Heart left ventricle (tissue), 16 donors: Measurements from ENCODE around the gene PPP1R12C. TPM values are rescaled to one million over a fixed set of nuclear protein-coding genes. Genes with fewer than 3 reads are reported as not detected.

Experiments used
- ATAC-seq, 4 donors: fragments of 200-7000 bp; cut with Tn5 transposase; one replicate each; pipeline ENCODE4 v1.9.1; 2020 to 2022; ENCODE audit warnings: moderate library complexity in 4 of 4, mild to moderate bottlenecking in 3 of 4, moderate number of reproducible peaks in 1 of 4
- DNase-seq, 5 donors: peaks; one replicate each; pipeline ENCODE4 v3.0.0-alpha.2; 2020
- H3K27ac ChIP-seq, 12 donors: fragments of 200-600 bp; sonication (generic) in 4 of 12; one replicate each; pipeline versions ENCODE4 v1.5.0 to v1.8.0; 2016 to 2022; ENCODE audit warnings: mild to moderate bottlenecking in 2 of 12
- H3K27me3 ChIP-seq, 9 donors: fragments of 200-600 bp; sonication (generic) in 2 of 9; one replicate each; pipeline versions ENCODE4 v1.5.1 to v1.8.0; 2016 to 2022; ENCODE audit warnings: mild to moderate bottlenecking in 3 of 9
- H3K36me3 ChIP-seq, 9 donors: fragments of 200-600 bp; sonication (generic) in 2 of 9; one replicate each; pipeline versions ENCODE4 v1.5.0 to v1.8.0; 2018 to 2022; ENCODE audit warnings: mild to moderate bottlenecking in 2 of 9
- H3K4me1 ChIP-seq, 12 donors: fragments of 200-600 bp; sonication (generic) in 4 of 12; one replicate each; pipeline versions ENCODE4 v1.5.0 to v1.8.0; 2016 to 2022; ENCODE audit warnings: mild to moderate bottlenecking in 3 of 12
- H3K4me3 ChIP-seq, 12 donors: fragments of 200-600 bp; sonication (generic) in 4 of 12; one replicate each; pipeline versions ENCODE4 v1.5.0 to v1.8.0; 2017 to 2022; ENCODE audit warnings: mild to moderate bottlenecking in 9 of 12, moderate library complexity in 4 of 12
- H3K9me3 ChIP-seq, 12 donors: fragments of 200-600 bp; sonication (generic) in 4 of 12; one replicate each; pipeline versions ENCODE4 v1.5.0 to v1.8.0; 2016 to 2022; ENCODE audit warnings: mild to moderate bottlenecking in 1 of 12
- CTCF ChIP-seq, 12 donors: fragments of 200-600 bp; sonication (generic) in 4 of 12; IDR thresholded peaks; one replicate each; pipeline versions ENCODE4 v1.5.0 to v1.8.0; 2018 to 2022; ENCODE audit warnings: antibody characterized with exemption in 12 of 12, mild to moderate bottlenecking in 5 of 12
- POLR2A ChIP-seq, 2 donors: fragments of 450-650 bp; IDR thresholded peaks; one replicate each; pipeline ENCODE4 v1.6.1; 2017; ENCODE audit warnings: antibody characterized with exemption in 2 of 2, mild to moderate bottlenecking in 2 of 2, moderate library complexity in 2 of 2
- WGBS, 4 donors: extraction: QIAGEN DNeasy Blood & Tissue Kit in 2 of 4; methylation state at CpG; one replicate each; pipeline versions ENCODE4 v1.1.5 to v1.1.7; 2013 to 2018; 5-methylcytosine and 5-hydroxymethylcytosine counted together
- intact Hi-C, 10 donors: fragments of 100-400 bp; cut with DNase I; formaldehyde crosslinking; loops; one replicate each; pipeline versions ENCODE4 v1.11.1 to v1.14.2; 2022
- polyA plus RNA-seq, 2 donors: library from polyadenylated mRNA; stranded (reverse); fragments of 200-250 nt; gene quantifications; one replicate each; pipeline ENCODE4 v1.2.3, GENCODE V29; 2013
- total RNA-seq, 9 donors: library from RNA; depleted of rRNA in 2 of 9; stranded (reverse); fragments of >200 nt in 2 of 9; fragmentation: NEBNext Ultra II Directional in 3 of 9; extraction: Animal tissue kit (Norgen Biotek cat#: 25700) in 3 of 9; gene quantifications; one replicate each; pipeline versions ENCODE4 v1.1.0 to v1.2.4, GENCODE V29; 2016 to 2023
- donor health status: ischemic (EF 13 %, LVEDD 7.1; RV severe dilation, severe dysfunction).
- donor health status: healthy with polysubstance abuse.
- donor health status: DM: no; HTN: yes; CAD: no.
- donor health status: DM: no; HTN: no; CAD: no.
- donor health status: ischemic (EF 25% LVEDD 6.9; RV normal size, moderate dysfunction).
- donor health status: ischemic (EF 25% LVEDD 5.7; RV mildly dilated, moderate dysfunction).
- donor health status: healthy.
- donor health status: DM: yes; HTN: yes; CAD: no.
- donor health status: ischemic (EF 35%, LVEDD 5.7; RV mildly dilated, moderate dysfunction).
- donor health status: nonischemic (EF 11% LVEDD 7.7; RV severe dilation, severe dysfunction).
- donor health status: DM: yes; HTN: yes; CAD: no.
- donor health status: PGD.
- donor health status: ischemic (EF 29% LVEDD 5.4; RV normal size, mild dysfunction).
- donor health status: nonischemic (EF 23%, LVEDD 6.1; RV moderate dilation, normal function).

The PPP1R12C gene
- total and polyA plus RNA-seq, 11 donors: 116 to 324 (median 209) TPM

- H3K4me1 ChIP-seq: peaks cover 0 to 36% (median 2%) of the 10 kb centered on the region in 12 donors
- peak overlapping the region in 2 of 12 donors; percentile 30 to 33 for H3K27ac ChIP-seq
- peaks cover 4 to 71% (median 32%) of the 10 kb centered on the region in 9 donors for H3K27me3 ChIP-seq
- intact Hi-C loops: loop anchor here in 3 of 10 donors (10.0 kb wide), 3 partner anchors 269 to 459 kb away; partner anchors contain the start of genes ZNF524 (in 1 of the 3) and ZNF865 (in 1 of the 3)
- H3K4me3 ChIP-seq: peak overlapping the region in 2 of 12 donors; percentile 7 to 20
- H3K36me3 ChIP-seq: peaks cover 0 to 26% (median 0%) of the 10 kb centered on the region in 9 donors
- DNase-seq (peak in 2 of 5 donors; percentile 28 to 51), ATAC-seq (peak in 1 of 4 donors; percentile 1)
- TF ChIP-seq CTCF (IDR thresholded peaks at IDR 0.05): peak in 10 of 12 donors; percentile 20 to 46 (median 34)
- TF ChIP-seq POLR2A (IDR thresholded peaks at IDR 0.05): no peak
- 4 to 8% (median 6%) methylated on average over 18 to 40 of the region's 41 CpGs for WGBS, 4 donors
- no peaks in the 10 kb centered on the region for H3K9me3 ChIP-seq
Observed at GRCh38 chr19:55146078-55146704, 28.8 kb upstream of the PPP1R12C start.

- H3K27me3 ChIP-seq: peaks cover 4 to 80% (median 32%) of the 10 kb centered on the region in 9 donors
- 26 to 35% (median 28%) methylated on average over 3 of the region's 3 CpGs for WGBS, 4 donors
- ATAC-seq (no peak), DNase-seq (no peak)
- H3K27ac ChIP-seq: no peak overlapping the region
- intact Hi-C loops: loop anchor here in 3 of 10 donors (10.0 kb wide), 3 partner anchors 270 to 460 kb away; partner anchors contain the start of genes ZNF524 (in 1 of the 3) and ZNF865 (in 1 of the 3)
- peak overlapping the region in 1 of 12 donors; percentile 8 for H3K4me3 ChIP-seq
- H3K9me3 ChIP-seq: no peaks in the 10 kb centered on the region
- peaks cover 0 to 30% (median 3%) of the 10 kb centered on the region in 12 donors for H3K4me1 ChIP-seq
- TF ChIP-seq POLR2A (IDR thresholded peaks at IDR 0.05): no peak
- TF ChIP-seq CTCF (IDR thresholded peaks at IDR 0.05): no peak
- peaks cover 0 to 26% (median 0%) of the 10 kb centered on the region in 9 donors for H3K36me3 ChIP-seq
Observed at GRCh38 chr19:55145232-55145631, 27.8 kb upstream of the PPP1R12C start.

- Histone ChIP-seq H3K27ac (peak overlapping the region in 2 of 12 donors; percentile 20 to 50), H3K4me1 (peaks cover 0 to 16% (median 3%) of the 10 kb centered on the region in 12 donors), H3K27me3 (peaks cover 4 to 87% (median 34%) of the 10 kb centered on the region in 9 donors), H3K9me3 (no peaks in the 10 kb centered on the region), H3K36me3 (peaks cover 0 to 48% (median 2%) of the 10 kb centered on the region in 9 donors), H3K4me3 (no peak overlapping the region)
- 24 to 32% (median 27%) methylated on average over 21 of the region's 21 CpGs for WGBS, 4 donors
- ATAC-seq: peak in 1 of 4 donors; percentile 13
- TF ChIP-seq CTCF (IDR thresholded peaks at IDR 0.05) (no peak), POLR2A (IDR thresholded peaks at IDR 0.05) (no peak)
- DNase-seq: no peak
- intact Hi-C loops: loop anchor here (1.0 to 10.0 kb wide), 10 partner anchors 273 to 463 kb away; partner anchors contain the start of genes ZNF524 (in 1 of the 10) and ZNF865 (in 1 of the 10)
Observed at GRCh38 chr19:55141696-55142095, 24.3 kb upstream of the PPP1R12C start.

- no peak overlapping the region for H3K27ac ChIP-seq
- DNase-seq (no peak), ATAC-seq (no peak)
- H3K9me3 ChIP-seq: no peaks in the 10 kb centered on the region
- TF ChIP-seq POLR2A (IDR thresholded peaks at IDR 0.05) (no peak), CTCF (IDR thresholded peaks at IDR 0.05) (no peak)
- intact Hi-C loops: loop anchor here in 1 of 10 donors (10.0 kb wide), 1 partner anchor 367 kb away; no protein-coding TSS in a partner anchor
- peaks cover 0 to 10% (median 1%) of the 10 kb centered on the region in 12 donors for H3K4me1 ChIP-seq
- 46 to 63% (median 55%) methylated on average over 9 of the region's 9 CpGs for WGBS, 4 donors
- H3K36me3 ChIP-seq: peaks cover 0 to 67% (median 10%) of the 10 kb centered on the region in 9 donors
- no peak overlapping the region for H3K4me3 ChIP-seq
- peaks cover 0 to 55% (median 14%) of the 10 kb centered on the region in 9 donors for H3K27me3 ChIP-seq
Observed at GRCh38 chr19:55137915-55138314, 20.5 kb upstream of the PPP1R12C start.
